Stimulated activated CD8-positive, alpha-beta memory T cell treated with anti-CD3 and anti-CD28 coated beads, Interleukin-15, amount 100 ng/mL, for 48 hours (primary cell): Measurements from ENCODE around the gene DOCK10.

Experiments
- DNase-seq, 2 donors: peaks; one replicate each; pipeline ENCODE4 v3.0.0-alpha.2; 2020; ENCODE audit warnings: low read depth in 2 of 2

DOCK10 gene

GRCh38 chr2:225041207-225041850 lies 939 bp downstream of the DOCK10 start:
- peak; percentile 55 to 76 for DNase-seq

DNA sequence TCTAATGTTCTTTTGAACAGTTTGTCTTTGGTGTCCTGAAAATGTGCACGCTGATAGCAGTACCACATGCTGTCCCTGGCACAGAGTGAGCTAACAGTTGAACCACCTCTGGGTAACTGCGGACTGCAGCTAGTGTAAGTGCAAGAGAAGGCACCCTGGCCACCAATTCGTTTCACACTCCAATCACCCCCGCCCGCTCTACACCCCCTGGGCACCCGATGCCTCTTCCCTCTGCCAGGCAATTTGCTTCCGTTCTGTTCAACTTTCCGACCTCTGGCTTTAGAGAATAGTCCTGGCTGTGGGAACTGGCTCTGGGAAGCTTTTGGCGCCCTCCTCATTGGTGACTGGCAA lies 1.4 kb downstream of the DOCK10 start:
- peak; percentile 21 to 29 for DNase-seq

- DNase-seq, result no peak
These were observed 2.1 kb downstream of the DOCK10 start for GRCh38 chr2:225040142-225040541.

DNA sequence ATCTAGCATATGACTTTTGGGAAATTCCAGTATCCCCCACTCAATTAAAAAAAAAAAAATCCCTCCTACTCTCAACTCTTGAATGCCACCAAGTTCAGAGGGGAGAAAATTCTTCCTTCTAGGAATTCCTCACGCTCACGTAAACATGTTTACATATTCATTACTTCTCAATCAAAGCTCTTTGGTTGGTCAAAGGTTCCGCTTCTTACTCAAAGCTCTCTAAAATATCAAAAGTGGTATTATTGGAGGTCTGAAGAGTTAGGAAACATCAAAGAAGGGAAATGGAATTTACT lies 4.1 kb downstream of the DOCK10 start:
- DNase-seq, result no peak

DNA sequence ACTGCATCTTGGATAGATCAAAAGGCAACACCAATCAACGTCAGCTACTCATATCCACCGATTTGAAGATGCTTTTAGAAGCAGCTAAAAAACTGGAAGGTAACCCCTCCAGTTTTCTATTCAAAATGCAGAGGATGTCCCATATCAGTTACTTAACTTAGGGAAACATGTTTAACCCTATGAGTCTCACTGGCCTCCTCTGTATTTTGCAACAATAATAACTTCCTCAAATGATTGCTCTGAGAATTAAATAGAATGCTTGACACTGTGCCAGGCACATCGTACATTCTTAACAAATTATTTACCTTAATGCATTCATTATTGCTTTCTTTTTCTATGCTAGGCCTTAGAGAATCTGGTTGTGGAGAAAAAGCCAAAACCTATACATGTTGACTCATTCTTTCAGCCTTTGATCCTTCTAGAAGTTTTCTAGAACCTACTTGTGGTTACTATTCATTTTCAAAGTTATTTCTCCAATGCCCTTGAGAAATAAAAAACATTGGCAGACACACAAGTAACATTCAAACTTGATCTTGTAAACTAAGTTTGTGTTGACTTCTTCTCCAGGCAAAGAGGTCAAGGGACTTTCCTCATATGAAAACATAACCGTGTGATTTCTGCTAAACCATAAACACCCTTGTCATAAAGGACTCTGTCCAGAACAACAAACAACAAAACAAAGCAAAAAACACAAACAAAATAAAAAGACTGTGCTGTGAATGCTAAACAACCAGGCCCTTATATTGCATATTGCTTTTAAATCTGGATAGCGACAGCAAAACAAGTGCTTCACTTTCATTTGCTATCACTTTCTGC lies 4.6 kb downstream of the DOCK10 start:
- DNase-seq, result no peak

DNA sequence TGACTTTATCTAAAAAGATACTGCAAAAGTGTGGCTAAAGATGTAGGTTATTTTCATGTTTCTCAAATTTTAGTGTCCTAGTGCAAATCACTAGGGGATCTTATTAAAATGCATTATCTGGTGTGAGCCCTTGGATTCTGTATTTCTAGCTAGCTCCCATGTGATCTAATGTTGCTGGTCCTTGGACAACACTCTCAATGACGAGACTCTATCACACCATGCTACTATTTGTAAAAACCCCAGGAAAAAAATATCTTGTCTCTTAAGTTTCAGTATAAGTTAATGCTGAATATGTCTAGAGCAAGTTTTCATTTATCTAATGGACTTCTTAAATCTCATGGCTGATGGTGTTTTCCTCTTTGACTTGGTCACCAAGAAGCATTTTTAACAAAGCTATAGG lies 5.8 kb downstream of the DOCK10 start:
- DNase-seq, result no peak

- no peak for DNase-seq
These were observed 8.6 kb downstream of the DOCK10 start for GRCh38 chr2:225033440-225034318.

DNA sequence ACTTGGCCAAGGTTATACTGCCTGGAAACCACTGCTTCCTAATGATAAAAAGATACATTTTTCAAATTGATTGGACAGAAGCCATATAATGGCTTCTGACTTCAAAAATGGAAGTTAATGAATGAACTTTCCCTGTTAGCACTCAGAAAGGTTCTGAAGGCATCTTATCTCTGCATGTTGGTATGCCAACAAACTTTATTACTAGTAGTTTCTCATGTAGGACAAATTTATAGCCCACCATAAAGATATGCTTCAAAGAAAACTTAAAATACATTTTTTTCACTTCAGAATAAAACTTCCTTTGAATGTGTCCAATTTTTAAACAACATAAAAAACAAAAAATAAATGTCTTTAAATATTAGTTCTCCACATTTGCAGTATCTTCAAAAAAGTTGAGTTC lies 10.0 kb downstream of the DOCK10 start:
- no peak for DNase-seq

- no peak for DNase-seq
These were observed 10.7 kb downstream of the DOCK10 start for GRCh38 chr2:225031599-225031998.

DNA sequence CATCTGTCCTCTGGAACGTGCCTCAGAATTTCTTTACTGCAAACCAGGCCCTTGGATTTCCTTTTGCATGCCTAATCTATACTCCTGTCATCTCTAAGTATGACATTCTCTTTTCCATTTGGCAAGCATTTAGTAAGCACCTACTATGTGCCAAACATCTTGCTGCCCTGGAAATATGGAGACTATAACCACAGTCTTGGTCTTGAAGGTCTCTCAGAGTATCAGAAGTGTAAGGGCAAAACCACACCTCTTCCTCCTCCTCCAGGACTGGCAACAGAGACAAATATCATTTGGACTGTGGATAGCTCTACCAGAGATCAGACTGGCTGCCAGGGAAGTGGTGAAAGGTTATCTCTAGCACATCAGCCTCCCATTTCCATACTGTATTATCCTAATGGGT lies 11.4 kb downstream of the DOCK10 start:
- DNase-seq, result no peak

- DNase-seq, result peak in 1 of 2 donors; percentile 33
These were observed 12.1 kb downstream of the DOCK10 start for GRCh38 chr2:225030203-225030602.

DNA sequence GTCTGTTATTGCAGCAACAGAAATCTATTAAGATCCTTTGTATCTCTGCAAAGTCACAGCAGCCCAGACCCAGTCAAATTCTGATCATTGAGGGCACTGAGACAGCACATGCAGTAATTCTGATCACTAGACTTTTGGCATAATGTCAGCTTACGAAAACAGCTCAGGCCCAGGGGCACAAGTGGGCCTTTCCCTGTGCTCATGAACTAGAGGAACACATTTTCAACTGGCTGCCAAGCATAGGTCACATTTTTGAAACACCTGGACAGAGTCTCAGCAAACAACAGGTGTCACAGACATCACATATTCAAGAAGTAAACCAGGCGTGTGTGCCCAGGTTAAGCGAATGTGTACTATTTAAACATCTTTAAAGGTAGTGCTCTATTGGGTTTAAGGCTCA lies 13.7 kb downstream of the DOCK10 start:
- no peak for DNase-seq

GRCh38 chr2:225027061-225027762 lies 15.1 kb downstream of the DOCK10 start:
- DNase-seq, result peak in 1 of 2 donors; percentile 32

GRCh38 chr2:225025917-225026571 lies 16.2 kb downstream of the DOCK10 start:
- no peak for DNase-seq

GRCh38 chr2:225022188-225022587 lies 20.1 kb downstream of the DOCK10 start:
- no peak for DNase-seq

GRCh38 chr2:225020168-225020849 lies 22.0 kb downstream of the DOCK10 start:
- no peak for DNase-seq

GRCh38 chr2:225019105-225019504 lies 23.2 kb downstream of the DOCK10 start:
- no peak for DNase-seq

GRCh38 chr2:225017713-225018112 lies 24.6 kb downstream of the DOCK10 start:
- DNase-seq, result no peak

DNA sequence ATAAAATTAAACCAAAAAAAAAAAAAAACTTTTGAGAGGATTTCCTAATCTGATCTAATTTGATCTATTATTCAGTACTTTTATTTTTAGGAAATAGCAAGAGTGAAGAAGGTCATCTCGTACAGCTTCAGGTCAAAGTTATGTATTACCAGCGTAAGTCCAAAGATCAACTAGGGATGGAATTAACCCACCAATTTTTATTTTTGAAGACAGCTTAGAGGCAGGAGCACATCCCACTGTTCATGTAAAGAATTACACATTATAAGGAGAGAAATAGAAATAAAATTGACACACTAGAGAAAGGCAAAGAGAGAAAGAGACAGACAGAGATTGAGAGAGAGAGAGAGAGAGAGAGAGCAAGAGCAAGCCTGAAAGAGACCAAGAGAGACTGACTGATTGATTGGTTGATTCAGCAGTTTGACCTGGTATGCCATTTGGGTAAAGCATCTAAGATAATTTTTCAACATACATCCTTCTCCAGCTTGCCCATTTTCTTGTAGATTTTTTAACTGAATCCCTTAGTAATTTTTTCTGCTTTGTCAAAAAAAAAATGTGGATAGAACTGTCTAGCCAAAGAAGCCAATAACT lies 25.1 kb downstream of the DOCK10 start:
- no peak for DNase-seq
